Subcutaneous adipose tissue (tissue), 4 donors: ENCODE data around the gene FBXO3. TPM values are rescaled to one million over a fixed set of nuclear protein-coding genes. Genes with fewer than 3 reads are reported as not detected.

Source experiments
- total RNA-seq, 4 donors: library from RNA; depleted of rRNA; stranded (reverse); fragments of >200 nt; gene quantifications; one replicate each; pipeline ENCODE4 v1.1.0, GENCODE V29; 2016
- TF ChIP-seq, protein P1 (sequence below): fragments of 450-650 bp; IDR thresholded peaks from one replicate; pipeline ENCODE4 v1.5.1; 2016; ENCODE audit warnings: low read depth, mild to moderate bottlenecking, control low read depth, antibody characterized with exemption, moderate library complexity

FBXO3 gene
- total RNA-seq, 4 donors from 2014 or later, result 28.8 to 38.5 (median 33.9) TPM

- TF ChIP-seq, protein P1, sequence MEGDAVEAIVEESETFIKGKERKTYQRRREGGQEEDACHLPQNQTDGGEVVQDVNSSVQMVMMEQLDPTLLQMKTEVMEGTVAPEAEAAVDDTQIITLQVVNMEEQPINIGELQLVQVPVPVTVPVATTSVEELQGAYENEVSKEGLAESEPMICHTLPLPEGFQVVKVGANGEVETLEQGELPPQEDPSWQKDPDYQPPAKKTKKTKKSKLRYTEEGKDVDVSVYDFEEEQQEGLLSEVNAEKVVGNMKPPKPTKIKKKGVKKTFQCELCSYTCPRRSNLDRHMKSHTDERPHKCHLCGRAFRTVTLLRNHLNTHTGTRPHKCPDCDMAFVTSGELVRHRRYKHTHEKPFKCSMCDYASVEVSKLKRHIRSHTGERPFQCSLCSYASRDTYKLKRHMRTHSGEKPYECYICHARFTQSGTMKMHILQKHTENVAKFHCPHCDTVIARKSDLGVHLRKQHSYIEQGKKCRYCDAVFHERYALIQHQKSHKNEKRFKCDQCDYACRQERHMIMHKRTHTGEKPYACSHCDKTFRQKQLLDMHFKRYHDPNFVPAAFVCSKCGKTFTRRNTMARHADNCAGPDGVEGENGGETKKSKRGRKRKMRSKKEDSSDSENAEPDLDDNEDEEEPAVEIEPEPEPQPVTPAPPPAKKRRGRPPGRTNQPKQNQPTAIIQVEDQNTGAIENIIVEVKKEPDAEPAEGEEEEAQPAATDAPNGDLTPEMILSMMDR, result no peak
Observed at GRCh38 chr11:33769542-33769941, 4.8 kb downstream of the FBXO3 start.

DNA sequence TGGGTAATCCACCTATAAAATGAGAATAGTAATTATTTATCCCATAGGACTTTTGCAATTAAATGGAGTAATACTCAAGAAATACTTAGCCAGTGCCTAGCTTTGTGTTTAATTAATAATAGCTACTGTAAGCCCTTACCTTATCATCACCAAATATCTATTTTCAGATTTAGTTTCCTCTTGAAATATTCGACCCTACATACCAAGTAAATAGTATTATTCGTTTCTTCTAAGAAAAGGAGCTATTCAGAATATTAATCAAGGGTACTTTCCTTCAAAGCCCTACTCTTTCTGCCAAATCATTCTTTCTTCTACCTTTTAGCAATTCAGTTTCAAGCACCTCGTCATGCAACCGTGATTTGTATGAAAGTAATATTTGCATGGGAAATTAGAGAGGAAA is 6.7 kb downstream of the FBXO3 start:
- TF ChIP-seq, protein P1, result no peak

DNA sequence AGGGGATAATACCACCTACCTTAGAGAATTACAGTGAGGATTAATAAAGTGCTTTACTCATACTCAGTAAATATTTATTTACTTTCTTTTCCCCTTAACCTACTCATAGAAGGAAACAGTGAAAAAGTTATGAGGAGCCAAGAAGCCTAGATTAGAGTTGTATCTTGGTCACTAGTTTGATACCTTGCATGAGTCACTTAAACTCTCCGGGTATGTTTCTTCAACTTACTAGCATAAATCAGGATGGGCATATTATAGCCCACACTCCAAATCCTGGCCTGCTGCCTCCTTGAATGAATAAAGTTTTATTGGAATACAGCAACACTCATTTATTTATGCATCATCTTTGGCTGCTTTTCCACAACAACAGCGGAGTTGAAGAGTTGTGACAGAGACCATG is 8.2 kb downstream of the FBXO3 start:
- TF ChIP-seq, protein P1, result no peak

DNA sequence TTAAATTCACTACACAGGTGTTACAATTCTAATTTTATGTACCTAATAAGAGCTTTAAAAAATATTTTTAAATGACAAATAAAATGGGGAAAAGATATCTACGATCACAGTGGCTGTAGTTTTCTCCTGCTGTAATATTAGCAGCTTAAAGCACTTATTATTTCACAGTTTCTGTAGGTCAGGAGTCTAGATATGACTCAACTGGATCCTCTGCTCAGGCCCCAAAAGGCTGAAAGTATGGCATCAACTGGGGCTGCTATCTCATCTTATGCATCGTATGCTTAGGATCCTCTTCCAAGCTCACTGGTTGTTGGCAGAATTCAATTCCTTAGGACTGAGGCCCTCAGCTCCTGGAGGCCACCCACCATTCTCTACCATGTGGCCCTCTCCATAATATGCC is 12.8 kb downstream of the FBXO3 start:
- TF ChIP-seq, protein P1, result no peak

DNA sequence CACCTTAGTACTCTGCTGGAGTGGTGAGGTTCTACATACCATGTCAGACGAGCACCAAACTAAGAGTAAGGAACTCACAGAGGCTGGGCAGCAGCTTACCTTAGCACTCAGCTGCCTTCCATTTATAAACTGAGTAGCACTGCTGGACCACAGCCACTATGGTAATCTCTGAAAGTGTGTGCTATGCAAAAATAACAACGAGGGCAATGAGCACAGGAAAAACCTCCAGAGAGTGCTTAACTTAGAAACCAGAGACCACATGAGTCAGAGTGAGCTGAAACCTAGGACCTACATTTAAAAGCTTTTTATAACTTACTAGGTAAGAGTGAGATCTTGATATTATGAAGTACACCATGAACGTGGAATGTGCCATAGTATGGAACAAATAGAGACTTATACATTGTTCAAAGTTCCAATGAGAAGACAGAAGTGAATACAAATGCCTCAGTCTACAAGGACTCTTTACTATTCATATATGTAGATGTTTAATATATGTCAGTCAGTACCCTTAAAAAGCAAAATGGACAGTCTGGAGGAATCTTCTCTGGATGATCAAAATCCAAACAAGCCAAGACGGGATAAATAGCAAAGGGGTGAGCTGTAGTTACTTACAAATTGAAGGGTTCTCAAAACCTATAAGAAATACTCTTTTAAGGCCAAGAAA is 20.9 kb downstream of the FBXO3 start:
- TF ChIP-seq, protein P1, result no peak

DNA sequence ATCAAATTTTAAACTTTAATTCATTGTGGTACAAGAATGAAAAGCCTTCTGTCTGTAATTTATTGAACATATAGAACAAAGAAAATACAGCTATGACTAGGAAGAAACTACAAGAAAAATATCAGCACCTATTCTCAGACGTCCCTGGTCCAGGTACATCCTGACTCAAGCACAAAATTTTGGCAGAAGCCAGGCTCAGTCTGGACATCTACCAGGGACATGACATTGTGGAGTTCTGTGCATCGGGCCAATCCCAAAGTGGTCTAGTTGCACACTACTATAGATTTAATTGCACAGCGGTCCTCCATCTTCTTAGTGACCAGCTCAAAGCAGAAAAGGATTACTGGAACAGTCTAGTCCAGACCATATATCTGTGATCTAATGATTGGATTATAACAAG is 22.4 kb downstream of the FBXO3 start:
- TF ChIP-seq, protein P1, result no peak

DNA sequence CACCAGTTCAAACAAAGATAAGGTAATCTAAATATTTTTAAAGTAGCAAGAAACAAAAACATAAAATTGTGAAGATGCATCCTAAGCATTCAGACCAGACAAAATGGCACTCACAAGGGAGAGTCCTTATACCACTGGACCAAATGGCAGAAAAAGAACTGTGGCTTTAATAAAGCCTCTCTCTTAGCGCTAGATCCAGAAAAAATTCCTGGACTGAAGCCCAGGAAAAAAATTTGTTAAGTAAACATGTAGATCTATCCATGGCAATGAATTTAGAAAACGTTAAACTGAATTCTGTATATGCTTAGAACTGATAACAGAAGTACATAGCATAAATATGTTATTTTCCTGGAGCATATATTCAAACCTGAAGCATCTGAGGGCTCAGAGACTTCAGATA is 26.3 kb downstream of the FBXO3 start:
- TF ChIP-seq, protein P1, result no peak
